Neutrophil (primary cell): ENCODE data around the gene CAPN10.

ENCODE experiments used
- H3K27ac ChIP-seq: fragments of 200-600 bp; sonication (generic); 2 replicates; pipeline ENCODE4 v1.5.1; 2016; ENCODE audit warnings: mild to moderate bottlenecking, moderate library complexity
- H3K27me3 ChIP-seq: fragments of 200-600 bp; sonication (generic); 2 replicates; pipeline ENCODE4 v1.6.0; 2016; ENCODE audit warnings: mild to moderate bottlenecking
- H3K36me3 ChIP-seq: fragments of 200-600 bp; sonication (generic); 2 replicates; pipeline ENCODE4 v1.5.1; 2017
- H3K4me1 ChIP-seq, 2 experiments: fragments of 200-600 bp in 1 of 2; sonication (generic) in 1 of 2; 1 replicate in 1 of 2; 2 replicates in 1 of 2; pipeline versions ENCODE4 v1.5.1 to v1.6.1; 2013 to 2016; ENCODE audit warnings: low read depth in 1 of 2, low read length in 1 of 2, mild to moderate bottlenecking in 1 of 2, moderate library complexity in 1 of 2; ENCODE audit not compliant: control insufficient read depth in 1 of 2, insufficient read depth in 1 of 2
- H3K4me3 ChIP-seq, 2 experiments: fragments of 200-600 bp in 1 of 2; sonication (generic) in 1 of 2; 1 replicate in 1 of 2; 2 replicates in 1 of 2; pipeline ENCODE4 v1.5.1; 2013 to 2016; ENCODE audit warnings: low read depth in 1 of 2, low read length in 1 of 2, mild to moderate bottlenecking in 1 of 2, moderate library complexity in 1 of 2
- H3K9me3 ChIP-seq: fragments of 200-600 bp; sonication (generic); 2 replicates; pipeline ENCODE4 v1.5.1; 2016
- CTCF ChIP-seq: fragments of 200-600 bp; sonication (generic); IDR thresholded peaks from 2 replicates; pipeline ENCODE4 v1.5.1; 2016; ENCODE audit warnings: antibody characterized with exemption

Gene CAPN10

GRCh38 chr2:240598311-240598911 lies 11.9 kb downstream of the CAPN10 start:
- Histone ChIP-seq H3K27me3 (no peaks in the 10 kb centered on the region), H3K4me3 (no peak overlapping the region), H3K27ac (no peak overlapping the region), H3K36me3 (peaks cover 79% of the 10 kb centered on the region), H3K4me1 (no peaks in the 10 kb centered on the region), H3K9me3 (no peaks in the 10 kb centered on the region)
- no peak for TF ChIP-seq CTCF

GRCh38 chr2:240599141-240599583 lies 12.6 kb downstream of the CAPN10 start:
- Histone ChIP-seq H3K27me3 (no peaks in the 10 kb centered on the region), H3K4me1 (no peaks in the 10 kb centered on the region), H3K9me3 (no peaks in the 10 kb centered on the region), H3K27ac (no peak overlapping the region), H3K36me3 (peaks cover 71% of the 10 kb centered on the region), H3K4me3 (no peak overlapping the region)
- no peak for TF ChIP-seq CTCF

- Histone ChIP-seq H3K27ac (no peak overlapping the region), H3K36me3 (peaks cover 63% of the 10 kb centered on the region)
- TF ChIP-seq CTCF: no peak
Observed at GRCh38 chr2:240600451-240600961, 14.0 kb downstream of the CAPN10 start.

GRCh38 chr2:240601061-240601830 lies 14.7 kb downstream of the CAPN10 start:
- no peaks in the 10 kb centered on the region for H3K4me1 ChIP-seq
- no peak for TF ChIP-seq CTCF
- no peaks in the 10 kb centered on the region for H3K9me3 ChIP-seq
- no peaks in the 10 kb centered on the region for H3K27me3 ChIP-seq
- no peak overlapping the region for H3K27ac ChIP-seq
- H3K36me3 ChIP-seq: peaks cover 55% of the 10 kb centered on the region
- H3K4me3 ChIP-seq: no peak overlapping the region

More at GRCh38 chr2:240600451-240600961, 14.0 kb downstream of the CAPN10 start:
- Histone ChIP-seq H3K4me1 (no peaks in the 10 kb centered on the region), H3K27me3 (no peaks in the 10 kb centered on the region), H3K4me3 (no peak overlapping the region), H3K9me3 (no peaks in the 10 kb centered on the region)

- H3K9me3 ChIP-seq: no peaks in the 10 kb centered on the region
- no peak overlapping the region for H3K27ac ChIP-seq
- H3K36me3 ChIP-seq: peaks cover 50% of the 10 kb centered on the region
- no peaks in the 10 kb centered on the region for H3K27me3 ChIP-seq
- TF ChIP-seq CTCF: no peak
- no peaks in the 10 kb centered on the region for H3K4me1 ChIP-seq
- no peak overlapping the region for H3K4me3 ChIP-seq
Observed at GRCh38 chr2:240601831-240602160, 15.3 kb downstream of the CAPN10 start.
